ENCODE measurements around the gene CDKL1. TPM values are rescaled to one million over a fixed set of nuclear protein-coding genes. Genes with fewer than 3 reads are reported as not detected.
A peak's percentile ranks its signal among the peaks of the same experiment; 100 is the strongest.

The CDKL1 gene
- total RNA-seq, 2 donors from 2014 or later: 2.4 to 4.6 TPM

GRCh38 chr14:50334211-50334610, 62.5 kb downstream of the CDKL1 start:
- peak overlapping the region in 1 of 2 donors; percentile 77 for H3K27ac ChIP-seq

GRCh38 chr14:50333014-50333509, 63.6 kb downstream of the CDKL1 start:
- Histone ChIP-seq H3K36me3 (peaks cover 4% of the 10 kb centered on the region), H3K4me3 (no peak overlapping the region), H3K9me3 (no peaks in the 10 kb centered on the region), H3K4me1 (peaks cover 0 to 26% of the 10 kb centered on the region in 2 donors), H3K27ac (peak overlapping the region in 1 of 2 donors; percentile 15), H3K27me3 (no peaks in the 10 kb centered on the region)
- DNase-seq (ENCODE audit: low spot score): peak; percentile 82
- no peak for TF ChIP-seq CTCF (IDR thresholded peaks at IDR 0.05)

More at GRCh38 chr14:50334211-50334610, 62.5 kb downstream of the CDKL1 start:
- no peak for TF ChIP-seq CTCF (IDR thresholded peaks at IDR 0.05)
- H3K9me3 ChIP-seq: no peaks in the 10 kb centered on the region
- peaks cover 4% of the 10 kb centered on the region for H3K36me3 ChIP-seq
- no peak overlapping the region for H3K4me3 ChIP-seq
- H3K27me3 ChIP-seq: no peaks in the 10 kb centered on the region
- DNase-seq (ENCODE audit: low spot score): no peak
- H3K4me1 ChIP-seq: peaks cover 0 to 26% of the 10 kb centered on the region in 2 donors

GRCh38 chr14:50331596-50331995, 65.1 kb downstream of the CDKL1 start:
- peaks cover 0 to 26% of the 10 kb centered on the region in 2 donors for H3K4me1 ChIP-seq
- TF ChIP-seq CTCF (IDR thresholded peaks at IDR 0.05): no peak
- no peaks in the 10 kb centered on the region for H3K9me3 ChIP-seq
- no peak overlapping the region for H3K4me3 ChIP-seq
- DNase-seq (ENCODE audit: low spot score): no peak
- no peak overlapping the region for H3K27ac ChIP-seq
- H3K36me3 ChIP-seq: peaks cover 4% of the 10 kb centered on the region
- no peaks in the 10 kb centered on the region for H3K27me3 ChIP-seq

DNA sequence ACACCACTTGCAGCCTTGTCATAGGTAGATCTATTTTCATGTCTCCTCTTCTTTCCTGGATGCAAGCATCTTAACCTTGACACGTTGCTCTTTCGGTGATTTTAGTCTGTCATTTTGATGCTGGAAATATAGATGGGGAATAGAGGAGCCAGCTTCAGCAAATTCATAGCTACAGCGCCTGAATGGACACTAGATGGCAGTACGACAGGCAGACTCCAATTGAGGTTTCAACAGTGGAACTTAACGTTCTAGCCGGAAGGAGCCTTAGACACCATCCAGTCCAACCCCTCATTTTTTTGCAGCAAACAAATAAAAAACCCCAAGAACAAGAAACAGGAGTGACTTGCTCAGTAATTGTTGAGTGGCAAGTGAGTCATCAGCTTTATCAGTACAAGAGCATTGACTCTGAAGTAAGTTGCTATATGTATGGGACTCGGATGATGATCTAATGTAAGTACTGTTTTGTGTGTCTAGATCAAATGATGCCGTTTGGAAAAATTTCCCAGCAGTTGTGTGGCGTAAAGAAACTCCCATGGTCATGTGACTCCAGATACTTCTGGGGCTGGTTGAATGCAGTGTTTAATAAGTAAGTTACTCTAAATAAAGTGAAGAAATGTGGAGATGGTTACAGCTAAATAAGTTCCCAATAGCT, 75.5 kb downstream of the CDKL1 start:
- Histone ChIP-seq H3K9me3 (no peaks in the 10 kb centered on the region), H3K27me3 (no peaks in the 10 kb centered on the region), H3K4me1 (peaks cover 0 to 12% of the 10 kb centered on the region in 2 donors), H3K27ac (peak overlapping the region; percentile 54 to 64), H3K36me3 (peaks cover 22% of the 10 kb centered on the region), H3K4me3 (peak overlapping the region in 1 of 2 donors; percentile 26)
- DNase-seq (ENCODE audit: low spot score): no peak
- TF ChIP-seq CTCF (IDR thresholded peaks at IDR 0.05): peak; percentile 82 to 90

GRCh38 chr14:50320283-50320682, 76.4 kb downstream of the CDKL1 start:
- Histone ChIP-seq H3K36me3 (peaks cover 19% of the 10 kb centered on the region), H3K4me1 (peaks cover 0 to 12% of the 10 kb centered on the region in 2 donors), H3K27ac (peak overlapping the region; percentile 54 to 64), H3K9me3 (no peaks in the 10 kb centered on the region), H3K27me3 (no peaks in the 10 kb centered on the region), H3K4me3 (no peak overlapping the region)
- no peak for DNase-seq (ENCODE audit: low spot score)
- TF ChIP-seq CTCF (IDR thresholded peaks at IDR 0.05): no peak
